ENCODE measurements around the gene PCYT2.

The PCYT2 gene

DNA sequence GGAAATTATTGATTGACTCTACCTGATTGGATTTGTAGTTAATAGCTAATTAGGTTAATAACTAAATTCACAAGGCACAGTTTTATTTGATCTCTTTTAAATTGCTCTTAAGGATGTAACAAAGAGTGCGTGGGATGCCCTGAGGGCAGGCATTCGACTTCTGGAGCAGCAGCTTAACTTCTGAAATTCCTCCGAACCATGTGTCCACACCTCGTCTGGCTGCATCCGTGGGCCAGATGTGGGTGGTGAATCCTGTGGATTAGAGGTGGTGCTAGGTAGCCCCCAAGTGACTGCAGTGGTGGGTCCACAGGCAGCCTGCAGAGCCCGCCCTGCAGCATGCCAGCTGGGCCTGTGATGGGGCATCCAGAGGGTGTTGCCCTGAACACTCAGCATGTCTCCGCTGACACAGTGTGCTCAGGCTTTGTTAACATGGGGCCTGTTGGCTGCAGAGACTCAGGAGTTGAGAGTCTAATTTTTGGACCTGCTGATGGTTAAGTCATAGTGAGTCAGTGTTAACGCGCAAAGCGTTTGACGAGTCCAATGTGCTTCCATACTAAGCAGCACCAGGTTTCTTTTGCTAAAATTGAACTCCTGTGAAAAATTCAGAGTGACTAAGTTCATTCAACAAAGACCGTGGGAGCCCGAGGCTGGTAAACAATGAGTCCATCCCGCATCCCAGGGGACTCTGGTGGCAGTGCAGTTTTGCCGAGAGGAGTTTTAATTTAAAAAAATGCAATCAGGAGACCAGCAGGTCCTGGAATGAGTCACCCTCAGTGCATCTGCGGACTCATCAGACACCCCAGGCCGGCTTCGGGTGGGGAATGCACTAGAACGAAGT is 13.0 kb downstream of the PCYT2 start:
- no peak for DNase-seq

DNA sequence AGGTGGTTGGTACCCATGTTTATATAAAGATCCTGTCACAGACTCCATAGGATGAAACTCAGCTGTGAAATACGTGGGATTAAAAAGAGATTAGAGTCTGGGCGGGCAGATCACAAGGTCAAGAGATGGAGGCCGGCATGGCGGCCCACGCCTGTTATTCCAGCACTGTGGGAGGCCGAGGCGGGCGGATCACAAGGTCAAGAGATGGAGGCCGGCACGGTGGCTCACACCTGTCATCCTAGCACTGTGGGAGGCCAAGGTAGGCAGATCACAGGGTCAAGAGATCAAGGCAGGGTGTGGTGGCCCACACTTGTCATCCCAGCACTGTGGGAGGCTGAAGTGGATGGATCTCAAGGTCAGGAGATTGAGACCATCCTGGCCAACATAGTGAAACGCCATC is 15.8 kb downstream of the PCYT2 start:
- no peak for DNase-seq

DNA sequence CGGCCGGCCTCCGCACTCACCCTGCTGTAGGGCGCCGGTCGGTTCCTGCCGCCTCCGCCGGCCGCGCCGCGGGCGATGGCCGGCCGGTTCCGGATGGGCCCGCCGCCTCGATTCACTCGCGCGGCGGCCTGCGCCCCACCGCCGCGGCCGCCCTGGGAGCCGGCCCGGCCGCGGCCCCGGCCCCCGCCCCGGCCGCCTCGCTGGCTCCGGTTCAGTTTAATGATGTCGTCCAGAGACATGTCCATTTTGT is 20.0 kb downstream of the PCYT2 start:
- no peak for DNase-seq

DNA sequence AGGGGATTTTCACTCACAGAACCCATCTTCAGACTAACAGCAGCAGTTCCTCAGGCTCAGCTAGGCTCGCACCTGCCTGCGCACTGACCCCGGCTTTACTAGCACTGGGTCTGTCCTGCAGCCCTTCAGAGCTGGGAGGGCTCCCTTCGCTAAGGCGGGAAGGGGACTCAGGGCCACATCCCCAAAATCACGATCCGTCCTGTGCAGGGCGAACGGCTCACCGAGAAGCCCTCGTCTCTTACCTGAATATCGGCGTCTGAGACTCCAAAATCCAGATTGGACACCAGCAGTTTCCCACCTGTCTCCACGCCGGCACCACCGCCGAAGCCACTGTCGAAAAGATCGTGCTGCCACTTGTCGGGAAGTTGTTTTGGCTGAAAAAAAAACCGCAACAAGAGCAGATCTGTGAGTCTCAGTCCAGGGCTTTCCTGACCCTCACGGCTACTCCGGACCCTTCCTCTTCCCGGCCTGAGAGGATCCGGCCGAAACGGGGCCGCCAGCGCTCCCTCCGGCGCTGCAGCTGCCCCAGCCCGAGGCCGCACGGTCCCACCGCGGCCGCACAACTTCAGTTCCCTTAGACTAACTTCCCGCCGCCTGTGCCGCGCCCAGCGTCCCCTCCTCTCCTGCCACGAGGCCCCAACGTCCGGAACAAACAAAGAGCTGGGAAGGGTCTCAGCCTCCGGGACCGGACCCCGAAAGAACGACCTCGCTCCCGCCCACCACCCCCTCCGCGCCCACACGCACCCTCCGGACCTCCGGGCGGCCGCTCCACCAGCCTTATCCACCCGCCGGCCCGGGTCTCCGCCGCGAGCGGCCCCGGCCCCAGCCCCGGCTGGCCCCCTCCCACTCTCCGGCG is 20.5 kb downstream of the PCYT2 start:
- no peak for DNase-seq

DNA sequence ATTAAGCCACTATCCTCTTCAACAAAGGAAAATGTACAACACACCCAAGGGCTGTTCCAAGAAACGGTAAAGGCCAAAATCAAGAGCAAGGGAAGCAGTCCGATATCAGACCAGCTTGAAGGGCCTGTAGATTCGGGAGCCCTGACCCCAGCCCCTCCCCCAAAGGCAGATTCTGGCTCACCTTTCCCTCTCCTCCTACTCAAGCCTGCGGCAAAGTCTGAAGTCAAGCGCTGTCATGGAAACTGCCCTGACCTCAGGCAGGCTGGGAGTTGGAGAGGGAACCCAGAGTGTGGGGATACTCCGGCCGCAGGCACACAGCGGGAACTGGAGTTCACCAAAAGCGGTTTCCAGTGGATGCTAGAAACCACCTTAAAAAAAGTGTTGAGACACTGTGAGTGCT is 21.6 kb downstream of the PCYT2 start:
- no peak for DNase-seq

DNA sequence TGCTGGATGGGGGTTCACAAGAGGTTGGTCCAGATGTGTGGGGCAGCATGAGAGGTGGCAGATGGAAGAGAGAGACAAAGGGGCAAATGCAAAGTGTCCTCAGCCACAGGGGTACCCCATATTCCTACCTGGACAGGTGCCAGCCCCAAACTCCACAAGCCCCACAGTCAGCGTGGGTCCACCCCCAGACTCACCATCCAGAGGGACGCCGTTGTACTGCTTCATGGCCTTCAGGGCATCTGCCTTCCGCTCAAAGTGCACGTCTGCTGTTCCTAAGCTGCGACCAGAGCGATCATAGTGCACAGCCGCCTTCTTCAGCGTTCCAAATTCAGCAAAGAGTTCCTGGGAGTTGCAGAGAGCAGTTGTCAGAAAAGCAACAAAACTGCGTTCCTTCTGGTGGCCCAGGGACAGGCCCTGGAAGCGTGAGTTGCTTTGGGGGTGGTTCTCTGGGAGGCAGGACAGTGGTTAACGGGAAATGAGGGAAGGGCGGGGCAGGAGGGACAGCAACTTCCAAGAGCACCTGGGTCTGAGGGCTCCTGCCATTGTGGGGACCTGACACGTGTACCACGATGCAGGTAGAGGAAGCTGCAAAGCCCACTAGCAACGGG is 22.1 kb downstream of the PCYT2 start:
- DNase-seq = no peak

DNA sequence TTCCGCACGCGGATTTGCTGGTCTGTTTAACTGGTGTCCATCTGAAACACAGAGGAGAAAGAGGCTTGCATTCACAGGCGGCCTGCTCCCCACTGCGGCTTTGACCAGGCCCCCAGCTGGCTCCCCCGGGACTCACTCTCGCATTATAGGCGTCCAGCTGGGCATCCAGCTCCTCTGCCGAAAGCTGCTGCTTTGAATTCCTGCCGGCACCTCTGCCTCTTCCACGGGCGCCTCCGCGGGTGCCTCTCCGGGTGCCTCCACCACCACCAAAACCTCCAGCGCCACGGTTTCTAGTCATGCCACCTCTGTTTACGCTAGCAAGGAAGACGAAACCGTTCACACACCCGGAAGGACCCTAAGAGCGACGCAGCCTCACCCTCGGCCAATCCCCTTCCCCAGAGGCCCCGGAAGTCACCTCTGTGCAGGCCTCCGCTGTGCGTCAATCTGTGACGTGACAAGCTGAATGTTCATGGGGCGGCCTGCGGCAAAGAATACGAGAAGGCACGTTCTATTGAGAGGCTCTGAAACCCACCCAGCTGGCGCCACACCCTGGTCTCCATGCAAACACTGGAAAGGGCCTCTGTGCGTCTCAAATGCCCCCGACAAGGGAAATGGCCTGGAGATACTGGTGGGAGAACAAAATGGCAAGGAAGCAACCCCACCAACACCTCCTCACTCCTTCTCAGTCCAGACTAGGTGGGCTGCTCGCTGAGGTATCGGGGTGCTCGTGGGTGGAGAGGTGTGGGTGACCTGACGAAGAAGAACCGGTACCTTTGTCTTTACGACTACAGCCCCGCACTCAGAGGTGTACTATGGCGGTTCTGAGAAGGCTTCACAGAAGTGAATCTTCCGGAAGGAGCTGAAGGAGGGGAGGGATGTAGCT is 22.9 kb downstream of the PCYT2 start:
- DNase-seq = no peak

DNA sequence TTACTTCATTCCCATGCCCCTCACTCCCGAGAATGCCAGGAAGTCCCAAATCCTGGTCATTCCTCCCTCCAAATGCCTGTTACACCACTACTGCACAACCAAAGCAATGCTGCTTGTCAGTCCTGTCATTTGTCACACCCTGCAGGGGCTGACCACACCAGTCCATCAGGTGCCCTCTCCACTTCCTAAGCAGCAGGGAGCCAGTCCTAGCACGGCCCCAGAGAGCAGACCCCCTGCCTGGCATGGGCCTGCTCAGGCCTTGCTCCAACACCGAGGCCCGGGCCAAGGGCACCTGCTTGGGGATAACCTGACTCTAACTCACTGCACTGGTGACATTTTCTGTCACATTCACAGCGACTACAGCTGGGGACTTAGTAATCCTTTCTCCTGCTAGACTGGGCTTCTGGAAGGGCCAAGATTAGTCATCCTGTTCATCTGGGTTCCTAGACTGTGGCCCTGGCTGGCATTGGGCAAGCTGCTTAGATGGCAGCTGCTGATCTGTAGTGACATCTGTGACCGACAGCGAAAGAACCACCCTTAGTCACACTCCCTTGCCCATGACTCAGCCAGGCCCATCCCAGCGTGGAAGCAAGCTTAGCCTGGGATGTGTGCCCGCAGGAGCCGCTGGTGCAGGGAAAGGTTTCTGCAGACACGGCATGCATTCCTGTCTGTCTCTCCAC is 25.2 kb downstream of the PCYT2 start:
- DNase-seq = no peak

DNA sequence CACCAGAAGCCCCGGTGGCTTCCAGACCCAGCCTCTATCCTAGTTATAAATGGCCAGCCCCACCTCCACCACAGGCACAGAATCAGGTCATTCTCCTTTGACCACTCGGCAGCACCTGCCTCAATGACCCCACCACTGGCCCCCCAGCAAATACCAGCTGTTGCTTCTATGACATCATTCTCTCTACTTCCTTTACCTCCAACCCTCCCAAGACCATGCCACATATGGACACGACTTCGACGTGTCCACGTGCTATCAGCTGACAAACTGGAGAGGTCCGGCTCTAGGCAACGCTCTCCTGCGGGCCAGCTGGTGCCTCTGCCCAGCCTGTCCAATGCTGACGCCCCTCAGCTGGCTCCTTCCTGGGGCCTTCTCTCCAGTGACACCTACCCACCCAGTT is 25.7 kb downstream of the PCYT2 start:
- no peak for DNase-seq

DNA sequence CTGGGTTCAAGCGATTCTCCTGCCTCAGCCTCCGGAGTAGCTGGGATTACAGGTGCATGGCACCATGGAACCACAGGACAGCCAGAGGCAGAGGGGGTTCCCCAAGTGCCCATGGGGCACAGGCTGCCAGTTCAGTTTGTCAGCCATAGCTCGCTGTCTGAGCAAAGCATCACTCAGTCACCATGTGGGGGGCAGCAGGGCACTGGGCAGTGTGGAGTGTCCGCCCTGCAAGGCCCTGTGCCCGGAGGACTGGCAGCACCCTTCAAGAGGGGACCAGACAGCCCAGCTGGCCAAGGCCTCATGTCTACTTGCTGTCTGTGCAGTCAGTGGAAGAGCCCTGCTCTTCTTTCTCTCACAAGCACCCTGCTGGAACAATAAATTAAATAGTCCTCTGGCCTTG is 26.2 kb downstream of the PCYT2 start:
- DNase-seq = no peak

DNA sequence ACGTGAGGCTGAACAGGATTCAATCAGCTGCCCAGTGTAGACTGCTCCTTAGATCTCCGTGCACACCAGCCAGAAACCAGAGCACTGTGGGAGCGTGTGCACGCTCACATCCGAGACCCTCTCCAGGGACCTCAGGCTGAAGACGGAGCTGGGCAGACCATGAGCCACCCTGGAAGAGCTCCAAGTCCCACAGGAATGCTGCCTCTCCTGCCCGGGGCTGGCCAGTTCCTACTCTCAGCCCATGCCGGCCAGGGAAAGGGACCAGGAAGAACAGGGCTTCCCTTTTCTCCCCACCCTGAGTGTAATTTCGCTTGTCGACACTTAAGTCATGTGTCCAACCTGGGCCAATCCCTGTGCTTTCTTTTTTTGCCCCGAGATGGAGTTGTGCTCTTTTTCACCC is 26.7 kb downstream of the PCYT2 start:
- no peak for DNase-seq

DNA sequence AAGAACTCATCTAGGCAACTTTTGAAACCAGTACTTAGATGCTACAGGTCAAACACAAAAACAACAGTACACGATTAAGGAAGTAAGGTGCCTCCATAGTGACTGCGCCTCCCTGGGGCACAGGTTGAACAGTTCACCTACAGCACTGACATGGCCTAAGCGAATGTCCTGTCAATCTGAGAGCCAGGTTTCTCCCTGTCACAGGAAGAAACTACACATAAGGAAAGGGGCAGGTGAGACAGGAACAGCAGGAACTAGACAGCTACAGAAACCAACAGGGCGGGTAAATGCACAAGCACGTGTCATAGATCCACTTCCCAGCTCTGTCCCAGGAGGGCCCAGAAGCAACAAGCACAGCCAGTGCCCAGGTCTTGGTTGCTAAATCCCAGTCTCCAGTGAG is 32.1 kb downstream of the PCYT2 start:
- DNase-seq = no peak

DNA sequence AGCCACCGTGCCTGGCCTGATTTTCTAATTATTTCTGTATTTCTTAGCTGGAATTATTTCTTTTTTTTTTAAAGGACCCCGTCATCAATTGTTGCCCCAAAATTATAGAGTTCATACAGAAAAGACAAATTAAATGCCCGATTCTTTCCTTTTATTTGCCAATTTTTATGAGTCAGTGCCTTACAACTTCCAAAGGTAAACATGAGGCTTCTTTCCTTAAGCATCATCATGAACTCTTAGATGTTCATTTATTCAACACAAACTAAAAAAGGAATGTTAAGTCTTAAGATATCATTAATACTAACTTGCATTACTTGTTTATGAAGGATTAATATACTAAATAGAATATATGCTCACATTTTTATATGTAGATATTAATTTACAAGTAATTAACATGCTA is 32.9 kb downstream of the PCYT2 start:
- DNase-seq = no peak

DNA sequence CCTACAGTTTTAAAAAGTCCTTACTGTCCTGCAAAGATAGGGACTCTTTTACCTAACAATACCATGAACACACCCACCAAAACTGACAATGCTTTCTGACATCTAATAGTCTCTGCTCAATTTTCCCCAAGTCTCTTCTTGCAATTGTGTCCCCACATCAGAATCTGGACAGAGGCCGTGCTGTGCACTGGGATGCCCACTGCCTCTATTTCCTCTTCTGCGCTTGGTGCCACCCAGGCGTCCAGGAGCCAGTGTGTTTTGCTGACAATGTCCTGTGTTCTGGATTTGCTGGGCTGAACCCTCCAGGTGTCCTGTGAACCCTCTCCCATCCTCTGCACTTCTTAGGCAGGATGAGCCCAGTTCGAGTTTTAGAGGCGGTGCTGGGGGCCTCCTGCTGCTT is 33.6 kb downstream of the PCYT2 start:
- DNase-seq = no peak

DNA sequence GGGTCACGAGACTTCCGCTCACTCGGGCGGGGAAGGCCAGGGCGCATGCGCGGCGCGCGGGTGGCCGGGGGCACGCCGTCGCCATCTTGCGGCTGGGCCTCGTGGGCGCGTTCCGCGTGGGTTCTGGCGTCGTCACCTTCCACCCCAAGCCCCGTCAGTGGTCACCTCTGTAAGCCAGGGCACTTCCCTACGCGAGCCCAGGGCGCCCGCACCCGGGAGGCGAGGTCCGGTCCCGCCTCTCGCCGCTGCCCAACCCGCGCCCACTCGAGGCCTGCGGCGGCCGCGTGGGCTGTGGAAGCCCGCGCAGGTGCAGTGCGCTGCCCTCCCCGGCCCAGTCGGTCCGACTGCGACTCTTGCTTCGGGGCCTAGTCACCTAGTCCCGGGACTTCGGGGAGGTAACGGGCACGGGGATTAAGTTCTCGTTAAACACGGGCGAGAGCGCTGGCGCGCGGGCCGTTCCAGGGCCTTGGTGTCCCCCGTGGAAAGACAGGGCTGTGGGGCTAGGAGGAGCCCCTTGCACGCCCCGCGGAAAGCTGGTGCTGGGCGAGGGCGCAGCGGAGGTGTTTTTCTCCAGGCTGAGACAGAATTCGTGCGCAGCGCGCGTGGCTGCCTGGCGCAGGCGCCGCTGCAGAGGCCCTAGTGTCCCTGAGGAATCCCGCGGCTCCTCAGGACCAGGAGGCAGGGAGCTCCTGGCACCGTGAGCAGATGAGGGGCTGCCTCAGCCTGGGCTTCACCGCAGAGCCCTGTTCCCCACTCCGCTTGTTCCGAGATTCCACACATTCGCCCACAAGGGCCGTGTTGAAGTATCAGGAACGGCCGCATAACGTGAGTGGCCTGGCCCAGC is 39.6 kb downstream of the PCYT2 start:
- DNase-seq = peak; percentile 21

DNA sequence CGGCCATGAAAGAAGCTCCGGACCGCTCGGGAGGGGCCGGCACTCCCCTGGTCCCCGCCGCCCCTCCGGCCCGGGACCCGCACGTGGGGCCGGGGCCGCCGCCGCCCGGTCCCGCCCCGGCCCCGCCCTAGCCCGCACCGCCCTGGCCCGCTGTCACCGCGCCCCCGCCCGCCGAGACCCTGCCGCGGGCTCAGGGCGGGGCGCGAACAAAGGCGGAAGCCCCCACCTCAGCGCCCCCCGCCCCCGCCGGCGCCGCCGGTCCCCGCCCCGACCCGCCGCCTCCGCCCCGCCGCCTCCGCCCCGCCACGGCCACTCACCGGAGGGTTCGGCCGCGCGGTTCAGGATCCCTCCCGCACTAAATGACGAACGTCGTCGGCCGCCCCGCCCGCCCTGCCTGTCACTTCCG is 40.2 kb downstream of the PCYT2 start, which contains the start of gene ARHGDIA:
Gene ARHGDIA (minus strand): TSS at position 357 of the 406 bp plus-strand sequence. CDS start 1,407 bp downstream, outside the sequence.
- DNase-seq = no peak

DNA sequence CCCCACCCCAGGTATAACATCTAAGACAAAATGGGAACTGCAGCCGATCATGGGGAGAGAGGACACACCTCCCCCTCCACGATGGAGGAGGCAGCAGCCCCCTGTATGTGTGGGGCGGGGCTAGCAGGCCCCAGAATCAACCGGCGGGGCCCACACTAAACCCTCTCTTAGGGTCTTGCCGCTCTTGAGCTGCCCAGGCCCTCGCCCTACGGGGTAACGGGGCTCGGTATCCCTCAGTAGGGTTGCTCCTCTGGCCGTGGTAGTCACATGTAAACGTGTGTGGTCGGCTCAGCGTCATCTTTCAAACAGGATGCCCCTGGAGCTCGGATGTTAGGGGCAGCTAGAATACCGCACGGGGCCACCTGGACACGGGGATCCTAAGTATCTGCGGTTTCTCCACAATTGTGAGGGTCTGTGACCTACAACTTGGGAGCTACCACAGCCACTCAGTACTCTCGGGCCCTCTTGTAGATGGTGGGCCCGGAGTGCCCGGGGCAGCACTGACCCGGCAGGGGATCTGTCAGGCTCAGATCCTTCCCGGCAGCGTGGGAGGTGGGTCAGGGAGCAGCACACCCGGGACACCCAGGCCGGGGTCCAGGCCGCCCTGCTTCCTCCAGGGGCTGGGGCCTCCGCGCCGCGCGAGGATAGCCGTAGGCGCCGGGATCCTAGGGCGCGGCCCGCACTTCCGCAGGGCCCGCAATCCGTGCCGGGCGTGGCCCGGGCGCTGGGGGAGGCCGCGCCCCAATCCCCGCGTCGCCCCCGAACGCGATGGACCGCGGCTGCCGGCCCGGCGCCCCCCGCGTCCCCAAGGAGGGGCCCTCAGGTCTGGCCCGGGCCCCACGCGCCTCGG is 40.8 kb downstream of the PCYT2 start:
- DNase-seq = no peak

DNA sequence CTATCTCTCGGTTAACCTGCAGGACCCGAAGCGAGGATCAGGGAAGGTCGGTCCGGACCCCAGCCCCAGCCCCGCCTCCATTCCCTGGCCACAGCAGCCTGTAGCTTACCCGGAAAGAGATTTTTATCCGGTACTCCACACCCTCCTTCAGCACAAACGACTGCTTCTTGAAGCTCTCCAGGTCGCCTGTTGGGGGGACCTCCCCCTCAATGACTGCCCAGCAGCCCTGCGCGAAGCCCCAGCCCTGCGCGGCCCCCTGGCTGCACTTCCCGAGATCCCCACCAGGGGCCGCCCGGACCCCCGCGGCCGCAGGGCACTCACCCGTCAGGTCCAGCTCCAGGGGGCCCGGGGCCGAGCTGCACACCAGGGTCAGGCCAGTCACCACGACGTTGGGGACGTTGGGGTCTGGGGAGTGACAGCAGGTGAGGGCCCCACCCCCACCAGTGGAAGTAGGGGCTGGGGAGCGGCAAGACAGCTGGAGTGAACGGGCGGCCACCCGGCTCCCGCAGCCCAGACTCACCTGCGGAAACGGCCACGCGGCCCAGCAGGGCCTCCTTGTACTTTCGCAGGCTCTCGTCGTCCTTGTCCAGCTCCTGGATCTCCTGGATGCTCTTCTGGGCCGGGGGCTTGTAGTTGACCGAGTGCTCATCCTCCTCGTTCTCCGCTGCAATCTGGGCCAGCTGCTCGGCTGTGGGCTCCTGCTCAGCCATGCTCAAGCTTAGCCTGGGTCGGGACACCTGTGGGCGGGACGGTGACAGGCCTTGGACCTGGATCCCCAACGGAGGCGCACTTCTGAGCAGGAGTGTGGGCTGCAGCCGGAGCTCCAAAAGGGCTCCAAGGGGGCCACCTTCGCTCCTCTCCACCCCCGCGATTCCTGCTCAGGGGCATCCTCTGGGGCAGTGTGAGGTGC is 41.7 kb downstream of the PCYT2 start:
- DNase-seq = no peak

DNA sequence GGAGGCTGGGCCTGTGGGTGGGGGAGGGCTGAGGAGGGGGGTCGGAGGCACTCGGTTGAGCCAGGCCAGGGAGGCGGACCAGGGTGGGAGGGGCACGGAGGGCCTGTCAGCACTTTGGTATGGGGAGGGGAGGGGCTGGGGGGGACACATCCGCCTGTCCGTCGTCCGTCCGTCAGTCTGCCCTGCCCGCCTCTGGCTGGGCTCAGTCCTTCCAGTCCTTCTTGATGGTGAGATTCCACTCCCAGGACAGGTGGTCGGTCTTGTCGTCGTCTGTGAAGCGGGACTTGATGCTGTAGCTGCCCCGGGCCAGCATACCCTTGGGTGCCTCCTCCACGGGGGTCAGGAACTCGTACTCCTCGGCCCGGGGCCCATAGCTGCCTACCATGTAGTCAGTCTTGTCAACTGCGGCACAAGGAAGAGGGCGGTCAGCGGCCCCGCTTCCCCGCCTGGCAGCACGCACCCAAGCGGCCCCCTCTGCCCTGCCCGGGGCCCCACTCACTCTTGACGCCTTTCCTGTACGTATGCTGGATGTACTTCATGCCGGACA is 42.5 kb downstream of the PCYT2 start:
- no peak for DNase-seq

Data from NCI-H187 treated with DMSO at 0.1 percent for 48 hours (cell line).